ENCODE data around the gene ITPK1.

DNA sequence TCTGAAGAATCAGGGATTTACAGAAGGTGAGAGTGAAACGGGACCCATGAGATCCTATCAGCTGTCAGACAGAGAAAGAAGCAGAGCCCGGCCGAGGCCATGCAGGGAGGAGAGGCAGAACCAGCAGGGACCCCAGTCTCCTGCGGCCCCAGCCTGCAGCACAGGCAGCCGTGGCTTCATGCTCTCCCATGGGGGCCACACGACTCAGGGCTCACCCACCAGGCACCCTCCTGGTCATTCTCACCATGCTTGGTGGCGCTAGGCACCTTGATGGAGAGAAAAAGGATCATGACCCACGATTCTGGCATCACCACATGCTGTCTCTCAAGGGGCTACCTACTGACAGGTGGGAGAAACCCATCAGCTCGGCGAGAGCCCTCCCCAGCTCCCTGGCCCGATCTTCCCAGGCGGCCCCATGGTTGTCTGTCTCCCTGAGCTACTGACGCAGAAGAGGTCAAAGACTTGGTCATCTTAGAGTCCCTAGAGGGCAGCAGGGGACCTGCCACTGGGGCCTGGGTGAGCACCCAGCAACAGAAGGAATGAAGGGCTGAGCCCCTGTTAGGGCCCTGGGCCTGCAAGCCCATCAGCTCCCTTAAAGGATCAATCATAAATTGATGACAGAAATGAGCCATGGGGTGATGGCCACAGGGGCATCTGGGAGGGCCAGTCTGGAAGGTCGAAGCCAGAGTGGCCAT, 58.0 kb downstream of the ITPK1 start:
- TF ChIP-seq, protein P1, sequence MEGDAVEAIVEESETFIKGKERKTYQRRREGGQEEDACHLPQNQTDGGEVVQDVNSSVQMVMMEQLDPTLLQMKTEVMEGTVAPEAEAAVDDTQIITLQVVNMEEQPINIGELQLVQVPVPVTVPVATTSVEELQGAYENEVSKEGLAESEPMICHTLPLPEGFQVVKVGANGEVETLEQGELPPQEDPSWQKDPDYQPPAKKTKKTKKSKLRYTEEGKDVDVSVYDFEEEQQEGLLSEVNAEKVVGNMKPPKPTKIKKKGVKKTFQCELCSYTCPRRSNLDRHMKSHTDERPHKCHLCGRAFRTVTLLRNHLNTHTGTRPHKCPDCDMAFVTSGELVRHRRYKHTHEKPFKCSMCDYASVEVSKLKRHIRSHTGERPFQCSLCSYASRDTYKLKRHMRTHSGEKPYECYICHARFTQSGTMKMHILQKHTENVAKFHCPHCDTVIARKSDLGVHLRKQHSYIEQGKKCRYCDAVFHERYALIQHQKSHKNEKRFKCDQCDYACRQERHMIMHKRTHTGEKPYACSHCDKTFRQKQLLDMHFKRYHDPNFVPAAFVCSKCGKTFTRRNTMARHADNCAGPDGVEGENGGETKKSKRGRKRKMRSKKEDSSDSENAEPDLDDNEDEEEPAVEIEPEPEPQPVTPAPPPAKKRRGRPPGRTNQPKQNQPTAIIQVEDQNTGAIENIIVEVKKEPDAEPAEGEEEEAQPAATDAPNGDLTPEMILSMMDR (IDR thresholded peaks at IDR 0.05): no peak
- TF ChIP-seq POLR2A (IDR thresholded peaks at IDR 0.05): no peak
